ENCODE data around the gene ALDH1A1. TPM values are rescaled to one million over a fixed set of nuclear protein-coding genes. Genes with fewer than 3 reads are reported as not detected.

ALDH1A1 gene
- total RNA-seq, 1 experiment from 2014 or later: not detected

DNA sequence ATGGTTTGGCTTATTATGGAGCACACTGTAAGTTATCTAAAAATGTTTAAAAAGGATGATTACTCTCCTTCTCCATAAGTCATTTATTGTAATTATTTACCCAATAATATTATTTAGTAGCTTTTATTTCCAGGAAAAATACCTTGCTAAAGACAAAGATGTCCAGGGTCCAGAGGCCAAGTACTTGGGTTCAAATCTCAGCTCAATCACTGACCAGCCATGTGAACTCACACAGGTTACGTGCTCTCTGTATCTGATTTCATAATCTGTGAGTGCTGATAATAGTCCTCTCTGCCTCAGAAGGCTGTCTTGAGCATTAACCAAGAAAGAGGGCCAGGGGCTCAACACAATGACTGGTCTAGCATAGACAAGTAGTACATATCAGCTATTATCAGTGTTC is 27.0 kb downstream of the ALDH1A1 start:
- Histone ChIP-seq H2AFZ (ENCODE audit: low read length) (no peak overlapping the region), H4K20me1 (ENCODE audit: low read length) (no peaks in the 10 kb centered on the region), H3K79me2 (ENCODE audit: low read length) (no peaks in the 10 kb centered on the region), H3K27me3 (ENCODE audit: low read length) (peaks cover 28% of the 10 kb centered on the region), H3K4me2 (ENCODE audit: low read length) (no peak overlapping the region), H3F3A (ENCODE audit: low read length, unreplicated experiment) (no peaks in the 10 kb centered on the region), H3K4me3 (ENCODE audit: low read length) (no peak overlapping the region), H3K27ac (ENCODE audit: low read length) (no peak overlapping the region), H3K9me3 (ENCODE audit: low read length) (no peaks in the 10 kb centered on the region), H3K36me3 (ENCODE audit: low read depth, low read length) (no peaks in the 10 kb centered on the region), H3K4me1 (ENCODE audit: insufficient read depth, low read length) (no peaks in the 10 kb centered on the region), H3K9ac (ENCODE audit: low read length) (no peak overlapping the region), H3K9me2 (replicated peaks; ENCODE audit: low read length) (no peaks in the 10 kb centered on the region)
- ChIA-PET POLR2A (ENCODE audit: unreplicated experiment) (no interaction called here), CTCF (no interaction called here)
- DNase-seq: no peak
- intact Hi-C loops (cut with micrococcal nuclease): no loop called here
- TF ChIP-seq EZH2phosphoT487 (IDR thresholded peaks at IDR 0.05; ENCODE audit: borderline replicate concordance, low read length) (no peak), EZH2 (IDR thresholded peaks at IDR 0.05; ENCODE audit: low read length, unreplicated experiment) (no peak)
- TF ChIP-seq, protein P1, sequence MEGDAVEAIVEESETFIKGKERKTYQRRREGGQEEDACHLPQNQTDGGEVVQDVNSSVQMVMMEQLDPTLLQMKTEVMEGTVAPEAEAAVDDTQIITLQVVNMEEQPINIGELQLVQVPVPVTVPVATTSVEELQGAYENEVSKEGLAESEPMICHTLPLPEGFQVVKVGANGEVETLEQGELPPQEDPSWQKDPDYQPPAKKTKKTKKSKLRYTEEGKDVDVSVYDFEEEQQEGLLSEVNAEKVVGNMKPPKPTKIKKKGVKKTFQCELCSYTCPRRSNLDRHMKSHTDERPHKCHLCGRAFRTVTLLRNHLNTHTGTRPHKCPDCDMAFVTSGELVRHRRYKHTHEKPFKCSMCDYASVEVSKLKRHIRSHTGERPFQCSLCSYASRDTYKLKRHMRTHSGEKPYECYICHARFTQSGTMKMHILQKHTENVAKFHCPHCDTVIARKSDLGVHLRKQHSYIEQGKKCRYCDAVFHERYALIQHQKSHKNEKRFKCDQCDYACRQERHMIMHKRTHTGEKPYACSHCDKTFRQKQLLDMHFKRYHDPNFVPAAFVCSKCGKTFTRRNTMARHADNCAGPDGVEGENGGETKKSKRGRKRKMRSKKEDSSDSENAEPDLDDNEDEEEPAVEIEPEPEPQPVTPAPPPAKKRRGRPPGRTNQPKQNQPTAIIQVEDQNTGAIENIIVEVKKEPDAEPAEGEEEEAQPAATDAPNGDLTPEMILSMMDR (conservative IDR thresholded peaks at IDR 0.05; ENCODE audit: low read depth, low read length): no peak
- no peak for ATAC-seq
- no TSS peak for BruUV-seq (replicated peaks)

DNA sequence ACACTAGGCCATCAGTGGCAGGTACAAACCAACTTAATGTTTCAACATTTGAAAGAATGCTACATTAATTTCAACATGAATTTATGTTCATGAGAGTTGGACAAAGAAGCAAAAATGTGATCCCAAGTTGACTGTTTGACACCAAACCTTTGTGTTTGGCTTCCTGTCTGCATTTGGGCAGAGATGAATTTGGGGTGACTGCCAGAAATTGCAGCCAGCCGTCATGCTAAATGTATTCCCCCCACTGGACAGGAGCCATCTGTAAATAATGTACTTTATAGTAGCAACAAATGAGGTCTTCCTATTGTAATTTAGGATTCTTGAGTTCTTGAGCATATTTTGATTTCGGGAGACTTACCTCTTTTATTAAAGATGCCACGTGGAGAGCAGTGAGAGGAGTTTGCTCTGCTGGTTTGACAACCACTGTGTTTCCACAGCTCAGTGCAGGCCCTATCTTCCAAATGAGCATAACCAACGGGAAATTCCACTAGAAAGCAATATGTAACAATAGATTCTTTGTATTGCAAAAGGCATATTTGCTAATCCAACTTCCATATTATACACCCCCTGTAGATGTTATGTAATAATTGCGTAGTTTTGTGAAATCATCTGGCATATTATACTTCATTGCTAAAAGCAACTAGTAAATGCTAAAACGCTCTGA is 27.6 kb downstream of the ALDH1A1 start:
- no peaks in the 10 kb centered on the region for H3F3A ChIP-seq (ENCODE audit: low read length, unreplicated experiment)
- H3K4me2 ChIP-seq (ENCODE audit: low read length): no peak overlapping the region
- no peaks in the 10 kb centered on the region for H3K4me1 ChIP-seq (ENCODE audit: insufficient read depth, low read length)
- H3K27me3 ChIP-seq (ENCODE audit: low read length): peaks cover 25% of the 10 kb centered on the region
- intact Hi-C loops (cut with micrococcal nuclease): no loop called here
- H3K9me2 ChIP-seq (replicated peaks; ENCODE audit: low read length): no peaks in the 10 kb centered on the region
- H3K79me2 ChIP-seq (ENCODE audit: low read length): no peaks in the 10 kb centered on the region
- H3K27ac ChIP-seq (ENCODE audit: low read length): no peak overlapping the region
- no peak overlapping the region for H3K9ac ChIP-seq (ENCODE audit: low read length)
- no peaks in the 10 kb centered on the region for H3K36me3 ChIP-seq (ENCODE audit: low read depth, low read length)
- no TSS peak for BruUV-seq (replicated peaks)
- H4K20me1 ChIP-seq (ENCODE audit: low read length): no peaks in the 10 kb centered on the region
- ATAC-seq (no peak), DNase-seq (no peak)
- no peaks in the 10 kb centered on the region for H3K9me3 ChIP-seq (ENCODE audit: low read length)
- TF ChIP-seq, protein P1 (conservative IDR thresholded peaks at IDR 0.05; ENCODE audit: low read depth, low read length): no peak
- TF ChIP-seq EZH2phosphoT487 (IDR thresholded peaks at IDR 0.05; ENCODE audit: borderline replicate concordance, low read length): no peak
- H2AFZ ChIP-seq (ENCODE audit: low read length): no peak overlapping the region
- ChIA-PET POLR2A (ENCODE audit: unreplicated experiment) (no interaction called here), CTCF (no interaction called here)
- no peak overlapping the region for H3K4me3 ChIP-seq (ENCODE audit: low read length)

DNA sequence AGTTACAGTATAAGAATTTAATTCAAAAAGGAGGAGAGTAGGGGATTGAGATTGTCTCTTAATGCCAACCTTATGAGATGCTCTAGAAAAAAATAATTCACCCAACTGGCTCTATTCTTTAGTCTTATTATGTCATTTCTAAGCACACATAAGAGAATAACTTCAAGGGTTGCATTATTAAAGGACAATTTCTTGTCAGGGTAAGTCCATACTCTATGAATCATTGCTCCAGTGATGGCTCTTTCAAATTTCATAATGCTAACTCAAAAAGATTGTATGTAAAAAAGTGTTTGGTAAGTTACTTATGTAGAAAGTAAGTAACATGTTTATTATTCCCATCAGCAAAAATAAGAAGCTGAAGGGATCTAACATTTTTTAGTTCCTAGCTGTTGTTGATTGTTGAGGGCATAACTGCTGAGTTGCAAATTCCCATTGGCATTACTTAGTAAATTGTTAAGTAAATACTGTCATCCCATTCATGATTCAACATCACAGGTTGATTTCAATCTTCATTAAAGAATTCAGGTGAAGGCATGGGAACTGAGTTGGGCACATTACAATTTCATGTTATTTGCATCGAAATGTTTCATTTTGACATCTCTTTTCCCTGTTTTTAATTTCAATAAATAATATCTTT is 28.6 kb downstream of the ALDH1A1 start:
- DNase-seq: no peak
- ChIA-PET CTCF (no interaction called here), POLR2A (ENCODE audit: unreplicated experiment) (no interaction called here)
- intact Hi-C loops (cut with micrococcal nuclease): no loop called here
- Histone ChIP-seq H3K27ac (ENCODE audit: low read length) (no peak overlapping the region), H3K9me2 (replicated peaks; ENCODE audit: low read length) (no peaks in the 10 kb centered on the region), H3K36me3 (ENCODE audit: low read depth, low read length) (no peaks in the 10 kb centered on the region), H3F3A (ENCODE audit: low read length, unreplicated experiment) (no peaks in the 10 kb centered on the region), H3K4me2 (ENCODE audit: low read length) (no peak overlapping the region), H3K79me2 (ENCODE audit: low read length) (no peaks in the 10 kb centered on the region), H2AFZ (ENCODE audit: low read length) (no peak overlapping the region), H3K4me1 (ENCODE audit: insufficient read depth, low read length) (no peaks in the 10 kb centered on the region), H3K4me3 (ENCODE audit: low read length) (no peak overlapping the region), H3K27me3 (ENCODE audit: low read length) (peaks cover 26% of the 10 kb centered on the region), H3K9me3 (ENCODE audit: low read length) (no peaks in the 10 kb centered on the region), H3K9ac (ENCODE audit: low read length) (no peak overlapping the region), H4K20me1 (ENCODE audit: low read length) (no peaks in the 10 kb centered on the region)
- no peak for TF ChIP-seq EZH2 (IDR thresholded peaks at IDR 0.05; ENCODE audit: low read length, unreplicated experiment)
- BruUV-seq (replicated peaks): no TSS peak
- ATAC-seq: no peak

Measured in PC-3 (cell line).